KMS-11 (cell line): ENCODE measurements around the gene CIPC.

Experiments
- H2AFZ ChIP-seq: fragments of 200-600 bp; sonication (generic); 2 replicates; pipeline ENCODE4 v1.6.1; 2016; ENCODE audit warnings: antibody characterized with exemption, mixed run types, low read depth
- H3K27ac ChIP-seq: fragments of 200-600 bp; sonication (generic); 2 replicates; pipeline ENCODE4 v1.6.1; 2016; ENCODE audit warnings: mild to moderate bottlenecking, mixed run types
- H3K27me3 ChIP-seq: fragments of 200-600 bp; sonication (generic); 2 replicates; pipeline ENCODE4 v1.6.1; 2017; ENCODE audit warnings: mild to moderate bottlenecking, low read depth, mixed run types, moderate library complexity; ENCODE audit not compliant: insufficient read depth
- H3K36me3 ChIP-seq: fragments of 200-600 bp; sonication (generic); 2 replicates; pipeline ENCODE4 v1.6.1; 2017; ENCODE audit warnings: mild to moderate bottlenecking, mixed run types; ENCODE audit not compliant: insufficient read depth
- H3K4me1 ChIP-seq: fragments of 200-600 bp; sonication (generic); 2 replicates; pipeline ENCODE4 v1.6.1; 2016; ENCODE audit warnings: mild to moderate bottlenecking, low read depth, mixed run types; ENCODE audit not compliant: poor library complexity, severe bottlenecking
- H3K4me2 ChIP-seq: fragments of 200-600 bp; sonication (generic); 2 replicates; pipeline ENCODE4 v1.7.0; 2016; ENCODE audit warnings: mild to moderate bottlenecking, mixed run types
- H3K4me3 ChIP-seq: fragments of 200-600 bp; sonication (generic); IDR thresholded peaks from 2 replicates; pipeline ENCODE4 v1.6.1; 2017; ENCODE audit warnings: low read depth, low read length, mixed read lengths; ENCODE audit not compliant: insufficient read depth
- H3K79me2 ChIP-seq: fragments of 200-600 bp; sonication (generic); 2 replicates; pipeline ENCODE4 v1.6.1; 2016; ENCODE audit warnings: low read depth, mixed run types; ENCODE audit not compliant: insufficient read depth
- H3K9ac ChIP-seq: fragments of 200-600 bp; sonication (generic); 2 replicates; pipeline ENCODE4 v1.6.1; 2016; ENCODE audit warnings: mild to moderate bottlenecking, mixed run types
- H4K20me1 ChIP-seq: fragments of 200-600 bp; sonication (generic); 2 replicates; pipeline ENCODE4 v1.6.1; 2016; ENCODE audit warnings: mild to moderate bottlenecking, mixed run types; ENCODE audit not compliant: insufficient read depth
- CTCF ChIP-seq: fragments of 200-600 bp; sonication (generic); conservative IDR thresholded peaks from 2 replicates; pipeline ENCODE4 v1.6.1; 2017; ENCODE audit warnings: low read depth, mild to moderate bottlenecking, antibody characterized with exemption, low read length, moderate library complexity, mixed read lengths

Gene CIPC

GRCh38 chr14:77085538-77085937 lies 12.5 kb upstream of the CIPC start:
- H3K4me1 ChIP-seq = peaks cover 6% of the 10 kb centered on the region
- H3K27me3 ChIP-seq = no peaks in the 10 kb centered on the region
- no peaks in the 10 kb centered on the region for H3K36me3 ChIP-seq
- no peak overlapping the region for H2AFZ ChIP-seq
- H3K79me2 ChIP-seq = no peaks in the 10 kb centered on the region
- no peak overlapping the region for H3K4me2 ChIP-seq
- TF ChIP-seq CTCF = no peak
- H3K27ac ChIP-seq = no peak overlapping the region
- no peak overlapping the region for H3K9ac ChIP-seq
- H3K4me3 ChIP-seq = no peak overlapping the region
- H4K20me1 ChIP-seq = no peaks in the 10 kb centered on the region

DNA sequence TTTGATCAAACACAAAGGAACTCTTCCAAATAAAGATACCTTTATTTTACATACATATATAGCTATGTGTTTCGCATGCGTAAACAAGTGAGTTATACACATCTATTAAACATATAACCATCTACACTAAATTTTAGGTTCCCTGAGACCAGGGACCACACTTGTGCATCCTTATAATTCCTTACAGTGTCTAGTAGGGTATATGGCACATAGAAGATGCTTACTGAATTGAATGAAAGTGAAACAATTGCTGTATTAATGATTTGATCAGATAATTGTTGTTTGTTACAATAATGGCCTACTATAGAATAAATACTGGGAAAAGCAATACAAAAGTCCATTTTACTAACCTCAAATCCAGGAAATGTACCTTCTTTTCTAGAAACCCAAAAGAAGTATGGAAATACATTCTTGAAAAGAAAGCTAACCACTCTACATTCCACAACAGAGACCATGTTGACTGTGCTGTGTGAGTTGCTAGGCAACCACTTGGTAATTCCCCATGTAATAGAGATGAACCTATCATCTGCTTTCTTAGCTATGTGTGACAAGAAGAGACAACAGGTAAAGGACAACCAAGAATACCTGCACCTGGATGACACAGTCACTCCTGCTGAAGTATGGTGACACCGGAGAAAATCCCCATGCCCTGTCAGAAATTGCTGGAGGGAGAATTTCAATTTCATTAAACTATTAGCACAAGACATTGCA lies 11.9 kb upstream of the CIPC start:
- Histone ChIP-seq H3K4me2 (no peak overlapping the region), H2AFZ (no peak overlapping the region), H3K27ac (no peak overlapping the region), H3K36me3 (no peaks in the 10 kb centered on the region), H3K9ac (no peak overlapping the region), H3K27me3 (no peaks in the 10 kb centered on the region), H3K4me1 (peaks cover 6% of the 10 kb centered on the region), H3K4me3 (no peak overlapping the region), H4K20me1 (no peaks in the 10 kb centered on the region), H3K79me2 (no peaks in the 10 kb centered on the region)
- TF ChIP-seq CTCF = no peak

DNA sequence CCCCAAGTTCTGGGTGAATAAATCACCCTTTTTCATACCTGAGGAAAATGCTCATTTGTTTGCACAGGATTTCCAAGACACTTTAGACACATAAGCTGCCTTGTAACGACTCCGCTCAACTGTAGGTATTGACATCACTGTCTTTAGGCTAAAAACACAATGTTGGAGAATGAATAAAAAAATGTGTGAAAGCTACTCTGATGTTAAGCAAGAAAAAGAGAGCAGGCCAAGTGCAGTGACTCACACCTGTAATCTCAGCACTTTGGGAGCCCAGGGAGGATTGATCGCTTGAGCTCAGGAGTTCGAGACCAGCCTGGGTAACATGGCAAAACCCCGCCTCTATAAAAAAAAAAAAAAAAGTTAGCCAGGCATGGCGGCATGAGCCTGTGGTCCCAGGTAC lies 11.1 kb upstream of the CIPC start:
- Histone ChIP-seq H2AFZ (no peak overlapping the region), H3K36me3 (no peaks in the 10 kb centered on the region), H4K20me1 (no peaks in the 10 kb centered on the region), H3K4me3 (no peak overlapping the region), H3K79me2 (no peaks in the 10 kb centered on the region), H3K27me3 (no peaks in the 10 kb centered on the region), H3K4me2 (no peak overlapping the region), H3K9ac (no peak overlapping the region), H3K27ac (no peak overlapping the region), H3K4me1 (peaks cover 6% of the 10 kb centered on the region)
- no peak for TF ChIP-seq CTCF

GRCh38 chr14:77087631-77088030 lies 10.4 kb upstream of the CIPC start:
- no peak for TF ChIP-seq CTCF
- H2AFZ ChIP-seq = no peak overlapping the region
- no peaks in the 10 kb centered on the region for H4K20me1 ChIP-seq
- no peak overlapping the region for H3K9ac ChIP-seq
- H3K4me2 ChIP-seq = no peak overlapping the region
- H3K4me1 ChIP-seq = peaks cover 6% of the 10 kb centered on the region
- no peak overlapping the region for H3K4me3 ChIP-seq
- H3K36me3 ChIP-seq = no peaks in the 10 kb centered on the region
- H3K27ac ChIP-seq = no peak overlapping the region
- H3K27me3 ChIP-seq = no peaks in the 10 kb centered on the region
- no peaks in the 10 kb centered on the region for H3K79me2 ChIP-seq
